Muscle layer of colon (tissue), 2 donors: ENCODE measurements around the gene NOP14.
A peak's percentile ranks its signal among the peaks of the same experiment; 100 is the strongest.
"Not testable (repeated sequence)": the region's sequence is repeated elsewhere in the genome, so short reads cannot be mapped to it uniquely, and the experiment has no call there.

Experiments
- H3K27ac ChIP-seq: one replicate; pipeline ENCODE4 v1.7.0; 2013; ENCODE audit warnings: low read depth, mild to moderate bottlenecking, low read length, moderate library complexity
- H3K27me3 ChIP-seq, 2 donors: one replicate each; pipeline ENCODE4 v1.7.0; 2013; ENCODE audit warnings: low read length in 2 of 2, mild to moderate bottlenecking in 2 of 2; ENCODE audit not compliant: insufficient read depth in 2 of 2, control insufficient read depth in 1 of 2
- H3K36me3 ChIP-seq: one replicate; pipeline ENCODE4 v1.7.0; 2013; ENCODE audit warnings: mild to moderate bottlenecking, low read length; ENCODE audit not compliant: insufficient read depth
- H3K4me1 ChIP-seq: one replicate; pipeline ENCODE4 v1.7.0; 2013; ENCODE audit warnings: mild to moderate bottlenecking, low read length; ENCODE audit not compliant: insufficient read depth
- H3K4me3 ChIP-seq, 2 donors: one replicate each; pipeline ENCODE4 v1.7.0; 2013; ENCODE audit warnings: low read length in 2 of 2, low read depth in 1 of 2, mild to moderate bottlenecking in 1 of 2, moderate library complexity in 1 of 2
- H3K9ac ChIP-seq: one replicate; pipeline ENCODE4 v1.7.0; 2013; ENCODE audit warnings: low read length
- H3K9me3 ChIP-seq: one replicate; pipeline ENCODE4 v1.7.0; 2013; ENCODE audit warnings: mild to moderate bottlenecking, low read length
- donor health status: abdominal sarcoma.
- donor health status: Adenocarcinoma of cecum.

Gene NOP14

GRCh38 chr4:2963175-2963965 is at the start of gene NOP14, which contains the start of gene GRK4:
NOP14 (minus strand) TSS chr4:2963406; CDS start chr4:2963319, 87 bp downstream.
GRK4 (plus strand) TSS chr4:2963571; CDS start chr4:2964071, 500 bp downstream.
- Histone ChIP-seq H3K9ac (peak within 1 kb of the TSS; percentile 76), H3K27me3 (no peaks in the 10 kb centered on the region), H3K4me1 (peaks cover 25% of the 10 kb centered on the region), H3K4me3 (peak within 1 kb of the TSS; percentile 78 to 98), H3K27ac (peak within 1 kb of the TSS; percentile 93), H3K36me3 (no peaks in the 10 kb centered on the region), H3K9me3 (no peaks in the 10 kb centered on the region)

- no peak overlapping the region for H3K9ac ChIP-seq
- H3K27ac ChIP-seq = no peak overlapping the region
- H3K27me3 ChIP-seq = no peaks in the 10 kb centered on the region
- H3K4me1 ChIP-seq = no peaks in the 10 kb centered on the region
- H3K4me3 ChIP-seq = no peak overlapping the region
- H3K36me3 ChIP-seq = no peaks in the 10 kb centered on the region
- H3K9me3 ChIP-seq = no peaks in the 10 kb centered on the region
These were observed 48.4 kb upstream of the NOP14 start for GRCh38 chr4:3011456-3012220.

GRCh38 chr4:3010998-3011397 is 47.8 kb upstream of the NOP14 start:
- H3K27ac ChIP-seq = no peak overlapping the region
- H3K4me3 ChIP-seq = no peak overlapping the region
- no peaks in the 10 kb centered on the region for H3K27me3 ChIP-seq
- no peaks in the 10 kb centered on the region for H3K36me3 ChIP-seq
- H3K9me3 ChIP-seq = no peaks in the 10 kb centered on the region
- no peaks in the 10 kb centered on the region for H3K4me1 ChIP-seq
- H3K9ac ChIP-seq = no peak overlapping the region

- H3K4me1 ChIP-seq = no peaks in the 10 kb centered on the region
- H3K4me3 ChIP-seq = no peak overlapping the region
- H3K36me3 ChIP-seq = no peaks in the 10 kb centered on the region
- H3K9me3 ChIP-seq = no peaks in the 10 kb centered on the region
- H3K9ac ChIP-seq = no peak overlapping the region
- no peak overlapping the region for H3K27ac ChIP-seq
- no peaks in the 10 kb centered on the region for H3K27me3 ChIP-seq
These were observed 47.4 kb upstream of the NOP14 start for GRCh38 chr4:3010577-3010976.

GRCh38 chr4:3009422-3009821 is 46.2 kb upstream of the NOP14 start:
- Histone ChIP-seq H3K4me3 (no peak overlapping the region), H3K9me3 (no peaks in the 10 kb centered on the region), H3K27me3 (no peaks in the 10 kb centered on the region), H3K4me1 (no peaks in the 10 kb centered on the region), H3K27ac (no peak overlapping the region), H3K9ac (no peak overlapping the region), H3K36me3 (no peaks in the 10 kb centered on the region)

- Histone ChIP-seq H3K4me3 (no peak overlapping the region), H3K27ac (no peak overlapping the region), H3K36me3 (no peaks in the 10 kb centered on the region), H3K9ac (no peak overlapping the region), H3K4me1 (no peaks in the 10 kb centered on the region), H3K9me3 (no peaks in the 10 kb centered on the region), H3K27me3 (no peaks in the 10 kb centered on the region)
These were observed 44.5 kb upstream of the NOP14 start for GRCh38 chr4:3007724-3008123.

GRCh38 chr4:2996415-2996814 is 33.2 kb upstream of the NOP14 start:
- H3K4me1 ChIP-seq = no peaks in the 10 kb centered on the region
- no peak overlapping the region for H3K27ac ChIP-seq
- no peaks in the 10 kb centered on the region for H3K36me3 ChIP-seq
- no peak overlapping the region for H3K4me3 ChIP-seq
- no peak overlapping the region for H3K9ac ChIP-seq
- H3K9me3 ChIP-seq = no peaks in the 10 kb centered on the region
- no peaks in the 10 kb centered on the region for H3K27me3 ChIP-seq

GRCh38 chr4:2995546-2996265 is 32.5 kb upstream of the NOP14 start:
- H3K27me3 ChIP-seq = no peaks in the 10 kb centered on the region
- no peak overlapping the region for H3K9ac ChIP-seq
- H3K27ac ChIP-seq = no peak overlapping the region
- no peaks in the 10 kb centered on the region for H3K4me1 ChIP-seq
- H3K9me3 ChIP-seq = no peaks in the 10 kb centered on the region
- H3K4me3 ChIP-seq = no peak overlapping the region
- H3K36me3 ChIP-seq = no peaks in the 10 kb centered on the region

GRCh38 chr4:2994917-2995316 is 31.7 kb upstream of the NOP14 start:
- H3K9ac ChIP-seq = no peak overlapping the region
- no peaks in the 10 kb centered on the region for H3K4me1 ChIP-seq
- no peak overlapping the region for H3K4me3 ChIP-seq
- H3K36me3 ChIP-seq = no peaks in the 10 kb centered on the region
- H3K27me3 ChIP-seq = no peaks in the 10 kb centered on the region
- no peaks in the 10 kb centered on the region for H3K9me3 ChIP-seq
- H3K27ac ChIP-seq = no peak overlapping the region

GRCh38 chr4:2991243-2991642 is 28.0 kb upstream of the NOP14 start:
- H3K9ac ChIP-seq = no peak overlapping the region
- H3K4me1 ChIP-seq = no peaks in the 10 kb centered on the region
- no peaks in the 10 kb centered on the region for H3K27me3 ChIP-seq
- H3K36me3 ChIP-seq = no peaks in the 10 kb centered on the region
- no peak overlapping the region for H3K27ac ChIP-seq
- no peaks in the 10 kb centered on the region for H3K9me3 ChIP-seq
- no peak overlapping the region for H3K4me3 ChIP-seq

GRCh38 chr4:2983715-2984114 is 20.5 kb upstream of the NOP14 start:
- H3K27me3 ChIP-seq = not testable (repeated sequence)

More at GRCh38 chr4:2983715-2984114, 20.5 kb upstream of the NOP14 start:
- not testable (repeated sequence) for H3K9me3 ChIP-seq, H3K9ac ChIP-seq, H3K36me3 ChIP-seq, H3K4me1 ChIP-seq, H3K4me3 ChIP-seq, H3K27ac ChIP-seq
